Measurements from ENCODE around the gene EFNA1. TPM values are rescaled to one million over a fixed set of nuclear protein-coding genes. Genes with fewer than 3 reads are reported as not detected.
A peak's percentile ranks its signal among the peaks of the same experiment; 100 is the strongest.

Gene EFNA1
- total and polyA plus RNA-seq, 2 donors (not counting 3 experiments of a cell fraction or from before 2014, with no cell fraction given), result 107 to 289 TPM

DNA sequence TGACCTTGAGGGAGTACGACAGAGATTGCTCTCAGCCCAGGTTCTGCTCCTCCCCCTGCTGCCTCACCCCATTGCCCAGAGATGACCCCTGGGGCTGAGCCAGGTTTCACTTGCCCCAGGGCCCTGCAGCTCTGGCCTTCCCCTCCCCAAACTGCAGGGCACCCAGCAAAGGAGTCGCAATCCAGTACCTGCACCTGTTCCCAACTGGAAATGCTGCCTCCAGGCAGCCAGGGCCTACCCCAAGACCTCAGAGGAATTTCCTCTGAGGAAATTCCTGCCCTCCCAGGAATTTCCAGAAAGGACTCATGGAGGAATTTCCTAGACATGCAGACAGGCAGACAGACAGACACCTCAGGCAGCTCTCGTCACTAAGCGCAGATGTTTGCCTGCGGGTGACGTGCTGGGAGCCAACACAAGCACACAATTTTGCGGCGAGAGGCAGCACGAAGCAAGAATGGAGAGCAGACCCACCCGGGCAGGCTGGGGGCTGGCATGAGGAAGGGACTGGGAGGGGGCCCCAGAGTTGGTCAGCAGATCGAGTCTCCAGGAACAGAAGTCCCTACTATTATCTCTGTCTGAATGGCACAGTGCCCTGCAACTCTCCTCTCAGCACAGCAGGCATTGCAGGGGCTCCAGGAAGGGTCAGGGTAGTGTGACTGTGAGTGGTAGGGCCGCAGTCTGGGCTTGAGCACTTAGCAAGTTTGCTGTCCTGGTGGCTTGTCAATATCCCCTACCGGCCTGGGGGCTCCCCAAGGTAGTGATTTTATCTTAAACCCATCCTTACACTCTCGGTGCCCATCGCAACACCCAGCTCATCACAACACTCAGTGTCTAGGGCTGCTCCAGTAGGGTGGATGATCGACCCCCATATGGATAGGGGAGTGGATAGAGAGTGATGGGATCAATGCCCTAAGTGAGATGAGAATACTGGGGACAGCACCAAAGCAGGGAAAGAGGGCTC is 2.9 kb upstream of the EFNA1 start:
- POLR2A ChIA-PET, result interaction anchor here (0.7 kb wide), 1 partner anchor 164 kb away, joined by 3 read pairs; no protein-coding TSS in a partner anchor

GRCh38 chr1:155125511-155125945 is 2.1 kb upstream of the EFNA1 start:
- no peak overlapping the region for H3K9ac ChIP-seq (replicated peaks; ENCODE audit: extremely low read depth, insufficient read depth, low read length)
- intact Hi-C loops (cut with micrococcal nuclease), result loop anchor here (5.0 kb wide), 1 partner anchor 153 kb away; the partner anchor contains the start of genes CKS1B and SHC1
- H3K4me1 ChIP-seq (ENCODE audit: control insufficient read depth, extremely low read depth, insufficient read depth, low read length), result peaks cover 48% of the 10 kb centered on the region
- H3K36me3 ChIP-seq (ENCODE audit: control insufficient read depth in 2 of 2, extremely low read depth in 1 of 2, insufficient read depth in 2 of 2, low read length in 2 of 2), result peaks cover 0 to 4% of the 10 kb centered on the region in 2 experiments
- ChIA-PET CTCF (interaction anchor here (1.4 to 15.5 kb wide), 3 partner anchors 34 to 47 kb away, joined by 5 to 204 read pairs (median 97); partner anchors contain the start of gene KRTCAP2), POLR2A (no interaction called here)
- H4K20me1 ChIP-seq (replicated peaks; ENCODE audit: control insufficient read depth, extremely low read depth, insufficient read depth, low read length), result no peaks in the 10 kb centered on the region
- H3K4me3 ChIP-seq (replicated peaks in 1 of 3; ENCODE audit: insufficient read depth in 1 of 3, low read depth in 1 of 3, low read length in 3 of 3), result no peak overlapping the region
- peak overlapping the region; percentile 90 for H3K27ac ChIP-seq (ENCODE audit: insufficient read depth, low read depth, low read length)
- no peak overlapping the region for H2AFZ ChIP-seq (ENCODE audit: low read depth, low read length)
- peaks cover 18% of the 10 kb centered on the region for H3K79me2 ChIP-seq (ENCODE audit: control insufficient read depth, insufficient read depth, low read length)
- dilution Hi-C loops (cut with MboI; ENCODE audit: extremely low pct_ligation_motif_present, low sequenced_read_pairs), result no loop called here
- peaks cover 0 to 4% of the 10 kb centered on the region in 2 experiments for H3K27me3 ChIP-seq (ENCODE audit: control insufficient read depth in 2 of 2, insufficient read depth in 2 of 2, low read length in 2 of 2)
- no TSS peak for BruUV-seq (replicated peaks)
- FAIRE-seq (no peak), DNase-seq (ENCODE audit: low read depth, low spot score) (no peak)
- H3K4me2 ChIP-seq (ENCODE audit: insufficient read depth, low read length), result no peak overlapping the region
- TF ChIP-seq EZH2 (IDR thresholded peaks at IDR 0.05; ENCODE audit: borderline replicate concordance, low read depth, low read length, severe bottlenecking), result no peak
- TF ChIP-seq POLR2A (IDR thresholded peaks at IDR 0.05; ENCODE audit: low read depth, low read length), result no peak
- TF ChIP-seq MYC (IDR thresholded peaks at IDR 0.05; ENCODE audit: low read depth, low read length), result no peak
- no peak for TF ChIP-seq FOS (IDR thresholded peaks at IDR 0.05; ENCODE audit: borderline replicate concordance, insufficient read depth, low read length)
- TF ChIP-seq POLR2AphosphoS5 (IDR thresholded peaks at IDR 0.05; ENCODE audit: insufficient read depth, low read depth, low read length), result no peak
- no peak for TF ChIP-seq GATA2 (IDR thresholded peaks at IDR 0.05; ENCODE audit: insufficient read depth, insufficient read length, low read depth, low read length)
- TF ChIP-seq, protein P1, sequence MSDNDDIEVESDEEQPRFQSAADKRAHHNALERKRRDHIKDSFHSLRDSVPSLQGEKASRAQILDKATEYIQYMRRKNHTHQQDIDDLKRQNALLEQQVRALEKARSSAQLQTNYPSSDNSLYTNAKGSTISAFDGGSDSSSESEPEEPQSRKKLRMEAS (IDR thresholded peaks at IDR 0.05; ENCODE audit: insufficient read depth, insufficient read length), result no peak
- no peak for TF ChIP-seq JUN (IDR thresholded peaks at IDR 0.05; ENCODE audit: borderline replicate concordance, insufficient read depth, insufficient read length, low read depth)
- no peak for TF ChIP-seq CTCF (IDR thresholded peaks at IDR 0.05; ENCODE audit: extremely low read depth in 1 of 2, insufficient read depth in 1 of 2, low read depth in 1 of 2, low read length in 2 of 2)
- no peaks in the 10 kb centered on the region for H3K9me3 ChIP-seq (replicated peaks; ENCODE audit: control insufficient read depth, insufficient read depth, low read length)
- no peaks in the 10 kb centered on the region for H3K9me1 ChIP-seq (replicated peaks; ENCODE audit: control insufficient read depth, extremely low read depth, insufficient read depth, low read length)

More for the DNA sequence above, 2.9 kb upstream of the EFNA1 start:
- intact Hi-C loops (cut with micrococcal nuclease), result loop anchor here (1.0 to 5.0 kb wide), 2 partner anchors 30 to 152 kb away; partner anchors contain the start of genes CKS1B and SHC1
- CTCF ChIA-PET, result interaction anchor here (0.6 to 15.5 kb wide), 11 partner anchors 9 to 844 kb away, joined by 3 to 204 read pairs (median 5); partner anchors contain the start of genes KRTCAP2 and SLC50A1
- peaks cover 43% of the 10 kb centered on the region for H3K4me1 ChIP-seq (ENCODE audit: control insufficient read depth, extremely low read depth, insufficient read depth, low read length)
- no peak overlapping the region for H2AFZ ChIP-seq (ENCODE audit: low read depth, low read length)
- no peaks in the 10 kb centered on the region for H4K20me1 ChIP-seq (replicated peaks; ENCODE audit: control insufficient read depth, extremely low read depth, insufficient read depth, low read length)
- no peaks in the 10 kb centered on the region for H3K9me1 ChIP-seq (replicated peaks; ENCODE audit: control insufficient read depth, extremely low read depth, insufficient read depth, low read length)
- H3K36me3 ChIP-seq (ENCODE audit: control insufficient read depth in 2 of 2, extremely low read depth in 1 of 2, insufficient read depth in 2 of 2, low read length in 2 of 2), result peaks cover 0 to under 1% of the 10 kb centered on the region in 2 experiments
- DNase-seq (ENCODE audit: low read depth, low spot score) (peak; percentile 83), FAIRE-seq (peak; percentile 55)
- H3K4me2 ChIP-seq (ENCODE audit: insufficient read depth, low read length), result peak overlapping the region; percentile 33
- no peak overlapping the region for H3K4me3 ChIP-seq (replicated peaks in 1 of 3; ENCODE audit: insufficient read depth in 1 of 3, low read depth in 1 of 3, low read length in 3 of 3)
- dilution Hi-C loops (cut with MboI; ENCODE audit: extremely low pct_ligation_motif_present, low sequenced_read_pairs), result no loop called here
- peak overlapping the region; percentile 90 for H3K27ac ChIP-seq (ENCODE audit: insufficient read depth, low read depth, low read length)
- no peak for TF ChIP-seq EZH2 (IDR thresholded peaks at IDR 0.05; ENCODE audit: borderline replicate concordance, low read depth, low read length, severe bottlenecking)
- TF ChIP-seq, protein P1 (IDR thresholded peaks at IDR 0.05; ENCODE audit: insufficient read depth, insufficient read length), result peak; percentile 14
- TF ChIP-seq FOS (IDR thresholded peaks at IDR 0.05; ENCODE audit: borderline replicate concordance, insufficient read depth, low read length), result no peak
- peak; percentile 29 for TF ChIP-seq JUN (IDR thresholded peaks at IDR 0.05; ENCODE audit: borderline replicate concordance, insufficient read depth, insufficient read length, low read depth)
- no peak for TF ChIP-seq POLR2A (IDR thresholded peaks at IDR 0.05; ENCODE audit: low read depth, low read length)
- peak; percentile 60 for TF ChIP-seq POLR2AphosphoS5 (IDR thresholded peaks at IDR 0.05; ENCODE audit: insufficient read depth, low read depth, low read length)
- no TSS peak for BruUV-seq (replicated peaks)
- H3K9ac ChIP-seq (replicated peaks; ENCODE audit: extremely low read depth, insufficient read depth, low read length), result peak overlapping the region; percentile 59
- peaks cover 0 to 4% of the 10 kb centered on the region in 2 experiments for H3K27me3 ChIP-seq (ENCODE audit: control insufficient read depth in 2 of 2, insufficient read depth in 2 of 2, low read length in 2 of 2)
- peaks cover 10% of the 10 kb centered on the region for H3K79me2 ChIP-seq (ENCODE audit: control insufficient read depth, insufficient read depth, low read length)
- H3K9me3 ChIP-seq (replicated peaks; ENCODE audit: control insufficient read depth, insufficient read depth, low read length), result no peaks in the 10 kb centered on the region
